Neural progenitor cell (in vitro differentiated cells): Measurements from ENCODE around the gene DTNA. TPM values are rescaled to one million over a fixed set of nuclear protein-coding genes. Genes with fewer than 3 reads are reported as not detected.

Experiments used
- DNase-seq: peaks from one replicate; pipeline ENCODE4 v3.0.0-alpha.2; 2016; ENCODE audit warnings: low spot score
- H2AFZ ChIP-seq: fragments of 200-600 bp; sonication (generic); replicated peaks from 2 replicates; pipeline ENCODE4 v1.6.1; 2016; ENCODE audit warnings: antibody characterized with exemption
- H3F3A ChIP-seq: fragments of 200-600 bp; sonication (generic); 2 replicates; pipeline ENCODE4 v1.6.1; 2016; ENCODE audit warnings: antibody characterized with exemption, low read depth
- H3K27ac ChIP-seq: fragments of 200-600 bp; sonication (generic); 2 replicates; pipeline ENCODE4 v1.5.1; 2016; ENCODE audit warnings: mild to moderate bottlenecking
- H3K27me3 ChIP-seq: fragments of 200-600 bp; sonication (generic); 2 replicates; pipeline ENCODE4 v1.6.1; 2016; ENCODE audit warnings: mild to moderate bottlenecking, moderate library complexity
- H3K36me3 ChIP-seq: fragments of 200-600 bp; sonication (generic); 2 replicates; pipeline ENCODE4 v1.5.1; 2016
- H3K4me1 ChIP-seq: fragments of 200-600 bp; sonication (generic); 2 replicates; pipeline ENCODE4 v1.6.1; 2016; ENCODE audit warnings: mixed run types
- H3K4me2 ChIP-seq: fragments of 200-600 bp; sonication (generic); 2 replicates; pipeline ENCODE4 v1.6.1; 2016
- H3K4me3 ChIP-seq: fragments of 200-600 bp; sonication (generic); 2 replicates; pipeline ENCODE4 v1.5.1; 2016
- H3K79me2 ChIP-seq: fragments of 200-600 bp; sonication (generic); 2 replicates; pipeline ENCODE4 v1.6.1; 2016; ENCODE audit warnings: low read depth
- H3K9ac ChIP-seq: fragments of 200-600 bp; sonication (generic); 2 replicates; pipeline ENCODE4 v1.6.1; 2016
- H3K9me3 ChIP-seq: fragments of 200-600 bp; sonication (generic); 2 replicates; pipeline ENCODE4 v1.5.1; 2016; ENCODE audit warnings: low read depth
- H4K20me1 ChIP-seq: fragments of 200-600 bp; sonication (generic); 2 replicates; pipeline ENCODE4 v1.6.1; 2016; ENCODE audit warnings: low read depth
- H3K27ac Mint-ChIP-seq: 3 replicates; pipeline ENCODE4 v1.8.0; 2021; ENCODE audit warnings: mixed read lengths
- H3K27me3 Mint-ChIP-seq: 2 replicates; pipeline ENCODE4 v1.8.0; 2022; ENCODE audit warnings: low read depth, mild to moderate bottlenecking, inconsistent platforms, moderate library complexity, mixed read lengths; ENCODE audit not compliant: insufficient read depth
- H3K36me3 Mint-ChIP-seq: 3 replicates; pipeline ENCODE4 v1.8.0; 2021; ENCODE audit warnings: mixed read lengths
- H3K4me1 Mint-ChIP-seq: 3 replicates; pipeline ENCODE4 v1.8.0; 2021; ENCODE audit warnings: mixed read lengths
- H3K4me3 Mint-ChIP-seq: 3 replicates; pipeline ENCODE4 v1.8.0; 2021; ENCODE audit warnings: mild to moderate bottlenecking, moderate library complexity, mixed read lengths
- H3K9me3 Mint-ChIP-seq: 3 replicates; pipeline ENCODE4 v1.8.0; 2020; ENCODE audit warnings: mixed read lengths
- CTCF ChIP-seq: fragments of 200-600 bp; sonication (generic); IDR thresholded peaks from 2 replicates; pipeline ENCODE4 v1.5.1; 2017; ENCODE audit warnings: antibody characterized with exemption, mild to moderate bottlenecking
- EZH2 ChIP-seq: fragments of 200-600 bp; sonication (generic); IDR thresholded peaks from 2 replicates; pipeline ENCODE4 v1.6.1; 2017; ENCODE audit warnings: antibody characterized with exemption, mild to moderate bottlenecking, moderate library complexity
- EZH2phosphoT487 ChIP-seq: fragments of 200-600 bp; sonication (generic); IDR thresholded peaks from 2 replicates; pipeline ENCODE4 v1.6.1; 2017; ENCODE audit warnings: antibody characterized with exemption
- total RNA-seq: library from RNA; depleted of rRNA; stranded (reverse); fragments of >200 nt; gene quantifications from 2 replicates; pipeline ENCODE4 v1.2.3, GENCODE V29; 2015; ENCODE audit warnings: low replicate concordance

The DTNA gene
- total RNA-seq, 1 donor from 2014 or later, result 15.0 TPM

DNA sequence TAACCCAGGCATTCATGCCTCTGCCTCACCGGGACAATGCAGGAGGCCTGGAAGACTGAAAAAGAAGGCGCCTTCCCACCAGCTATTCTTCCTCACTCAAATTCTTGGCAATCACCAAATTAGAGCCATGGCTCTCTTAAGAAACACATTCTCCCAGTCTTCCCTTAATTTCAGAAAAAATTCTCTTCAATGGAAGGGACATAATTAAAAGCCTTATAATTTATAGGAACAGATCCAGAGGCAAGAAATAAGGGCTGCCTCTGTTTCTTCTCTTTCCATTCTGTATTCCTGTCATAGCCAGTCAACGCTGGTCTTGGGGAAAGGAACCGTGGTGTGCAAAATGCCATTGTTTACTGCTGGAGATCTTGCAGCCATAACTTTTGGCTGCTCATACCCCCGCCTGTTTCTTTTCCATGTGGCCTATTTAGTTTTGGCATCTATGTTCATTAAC, 32.8 kb downstream of the DTNA start:
- no peak overlapping the region for H3K4me2 ChIP-seq
- no peak overlapping the region for H3K4me3 ChIP-seq
- TF ChIP-seq EZH2 (no peak), EZH2phosphoT487 (no peak), CTCF (no peak)
- Mint-ChIP-seq H3K27ac (no peak overlapping the region), H3K27me3 (peaks cover 5% of the 10 kb centered on the region), H3K9me3 (peaks cover 2% of the 10 kb centered on the region), H3K4me1 (peaks cover 31% of the 10 kb centered on the region), H3K4me3 (no peak overlapping the region), H3K36me3 (peaks cover 3% of the 10 kb centered on the region)
- peaks cover 11% of the 10 kb centered on the region for H3K4me1 ChIP-seq
- no peaks in the 10 kb centered on the region for H3F3A ChIP-seq
- no peak overlapping the region for H2AFZ ChIP-seq
- H4K20me1 ChIP-seq, result no peaks in the 10 kb centered on the region
- H3K79me2 ChIP-seq, result no peaks in the 10 kb centered on the region
- DNase-seq, result no peak
- H3K36me3 ChIP-seq, result no peaks in the 10 kb centered on the region
- H3K9me3 ChIP-seq, result no peaks in the 10 kb centered on the region
- H3K27ac ChIP-seq, result no peak overlapping the region
- H3K27me3 ChIP-seq, result no peaks in the 10 kb centered on the region
- H3K9ac ChIP-seq, result no peak overlapping the region

DNA sequence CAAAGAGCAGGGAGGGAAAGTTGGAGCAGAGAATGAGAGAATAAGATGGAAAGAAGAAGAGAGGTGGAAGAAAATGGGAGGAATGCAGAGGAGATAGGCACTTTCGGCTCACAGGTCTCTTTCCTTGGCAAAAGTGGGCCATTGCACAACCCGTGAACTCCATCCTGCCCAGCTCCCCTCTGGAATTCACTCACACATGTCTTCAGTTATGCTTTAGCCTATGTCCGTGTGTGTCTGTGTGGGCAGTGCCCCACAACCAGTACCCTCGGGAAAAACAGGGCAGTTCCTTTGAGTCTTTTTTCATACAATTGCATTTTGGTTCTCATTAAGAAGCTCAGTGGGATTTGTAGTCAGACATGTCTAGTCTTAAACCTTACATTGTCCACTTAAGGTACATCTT, 34.5 kb downstream of the DTNA start:
- H3K4me3 Mint-ChIP-seq, result no peak overlapping the region
- H3F3A ChIP-seq, result no peaks in the 10 kb centered on the region
- H3K4me1 Mint-ChIP-seq, result peaks cover 15% of the 10 kb centered on the region
- H2AFZ ChIP-seq, result no peak overlapping the region
- DNase-seq, result no peak
- H3K9me3 ChIP-seq, result no peaks in the 10 kb centered on the region
- H3K9ac ChIP-seq, result no peak overlapping the region
- H4K20me1 ChIP-seq, result no peaks in the 10 kb centered on the region
- H3K36me3 Mint-ChIP-seq, result peaks cover 3% of the 10 kb centered on the region
- TF ChIP-seq CTCF (no peak), EZH2 (no peak), EZH2phosphoT487 (no peak)
- H3K9me3 Mint-ChIP-seq, result peaks cover 7% of the 10 kb centered on the region
- H3K36me3 ChIP-seq, result no peaks in the 10 kb centered on the region
- no peak overlapping the region for H3K4me3 ChIP-seq
- no peaks in the 10 kb centered on the region for H3K4me1 ChIP-seq
- no peaks in the 10 kb centered on the region for H3K27me3 ChIP-seq
- H3K4me2 ChIP-seq, result no peak overlapping the region
- no peak overlapping the region for H3K27ac Mint-ChIP-seq
- H3K27ac ChIP-seq, result no peak overlapping the region
- H3K79me2 ChIP-seq, result no peaks in the 10 kb centered on the region
- peaks cover 5% of the 10 kb centered on the region for H3K27me3 Mint-ChIP-seq

DNA sequence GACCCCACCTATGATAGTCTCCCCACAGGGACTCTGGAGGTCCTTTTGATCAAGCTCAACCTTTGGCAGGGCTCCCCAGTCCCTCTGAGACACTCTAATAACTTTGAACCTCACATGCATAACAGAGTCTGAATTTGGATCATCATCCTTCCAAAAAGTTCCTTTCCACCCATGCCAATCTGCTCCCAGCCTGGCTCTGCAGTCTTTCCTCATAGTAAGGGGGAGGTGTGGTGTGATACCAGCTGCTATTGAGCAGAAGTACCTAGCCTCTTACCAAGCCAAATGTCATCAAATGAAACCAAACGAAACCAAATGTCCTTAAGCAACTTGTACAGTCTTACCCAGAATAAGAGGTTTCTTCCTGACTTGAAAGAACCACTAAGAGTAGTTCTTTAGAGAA, 36.5 kb downstream of the DTNA start:
- Histone ChIP-seq H4K20me1 (no peaks in the 10 kb centered on the region), H3K9me3 (no peaks in the 10 kb centered on the region), H3K4me1 (peaks cover 2% of the 10 kb centered on the region), H2AFZ (no peak overlapping the region), H3F3A (no peaks in the 10 kb centered on the region), H3K27me3 (no peaks in the 10 kb centered on the region), H3K36me3 (no peaks in the 10 kb centered on the region), H3K27ac (no peak overlapping the region), H3K9ac (no peak overlapping the region), H3K4me2 (no peak overlapping the region), H3K79me2 (no peaks in the 10 kb centered on the region), H3K4me3 (no peak overlapping the region)
- DNase-seq, result no peak
- peaks cover 12% of the 10 kb centered on the region for H3K9me3 Mint-ChIP-seq
- no peak overlapping the region for H3K27ac Mint-ChIP-seq
- H3K27me3 Mint-ChIP-seq, result peaks cover 5% of the 10 kb centered on the region
- TF ChIP-seq CTCF, result no peak
- TF ChIP-seq EZH2phosphoT487, result no peak
- no peak for TF ChIP-seq EZH2
- H3K36me3 Mint-ChIP-seq, result peaks cover 3% of the 10 kb centered on the region
- no peak overlapping the region for H3K4me3 Mint-ChIP-seq
- H3K4me1 Mint-ChIP-seq, result peaks cover 2% of the 10 kb centered on the region
